ENCODE results near the gene KIAA0825. TPM values are rescaled to one million over a fixed set of nuclear protein-coding genes. Genes with fewer than 3 reads are reported as not detected.

Gene KIAA0825
- polyA plus RNA-seq, 3 donors = 0.56 to 1.3 (median 0.89) TPM

DNA sequence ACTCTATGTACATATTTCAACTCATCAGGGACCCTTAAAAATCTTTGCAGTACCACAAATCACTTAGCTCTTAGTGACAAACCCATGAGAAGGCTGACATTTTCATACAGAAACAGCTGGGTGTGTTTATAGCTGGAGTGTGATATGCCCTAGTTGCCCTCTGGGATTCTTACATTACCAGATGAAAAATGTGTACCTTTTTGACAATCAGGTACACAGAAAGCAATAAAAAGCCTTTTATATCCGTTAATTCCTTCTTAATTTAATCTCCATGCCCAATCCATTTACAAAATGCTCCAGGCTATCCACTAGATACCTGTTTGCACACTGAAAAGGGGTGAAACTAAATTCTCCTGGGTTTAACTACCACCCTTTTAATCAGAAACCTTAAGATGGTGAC lies 222.9 kb downstream of the KIAA0825 start:
- intact Hi-C loops (cut with micrococcal nuclease) = no loop called here
- no peaks in the 10 kb centered on the region for H3K79me2 ChIP-seq (ENCODE audit: insufficient read depth, low read length)
- no peak overlapping the region for H3K27ac ChIP-seq (ENCODE audit: low read depth in 1 of 2, low read length in 2 of 2)
- no peaks in the 10 kb centered on the region for H3K4me1 ChIP-seq (ENCODE audit: control insufficient read depth in 1 of 2, insufficient read depth in 2 of 2, low read length in 2 of 2)
- Mint-ChIP-seq H3K27ac (no peak overlapping the region), H3K36me3 (no peaks in the 10 kb centered on the region), H3K4me1 (no peaks in the 10 kb centered on the region), H3K27me3 (ENCODE audit: low read depth in 3 of 3) (no peaks in the 10 kb centered on the region), H3K9me3 (peaks cover 0 to 4% (median 2%) of the 10 kb centered on the region in 7 donors), H3K4me3 (no peak overlapping the region)
- no peak overlapping the region for H3K4me2 ChIP-seq (replicated peaks; ENCODE audit: extremely low read depth, low read length, poor library complexity, severe bottlenecking)
- no peak for DNase-seq
- TF ChIP-seq, protein P1, sequence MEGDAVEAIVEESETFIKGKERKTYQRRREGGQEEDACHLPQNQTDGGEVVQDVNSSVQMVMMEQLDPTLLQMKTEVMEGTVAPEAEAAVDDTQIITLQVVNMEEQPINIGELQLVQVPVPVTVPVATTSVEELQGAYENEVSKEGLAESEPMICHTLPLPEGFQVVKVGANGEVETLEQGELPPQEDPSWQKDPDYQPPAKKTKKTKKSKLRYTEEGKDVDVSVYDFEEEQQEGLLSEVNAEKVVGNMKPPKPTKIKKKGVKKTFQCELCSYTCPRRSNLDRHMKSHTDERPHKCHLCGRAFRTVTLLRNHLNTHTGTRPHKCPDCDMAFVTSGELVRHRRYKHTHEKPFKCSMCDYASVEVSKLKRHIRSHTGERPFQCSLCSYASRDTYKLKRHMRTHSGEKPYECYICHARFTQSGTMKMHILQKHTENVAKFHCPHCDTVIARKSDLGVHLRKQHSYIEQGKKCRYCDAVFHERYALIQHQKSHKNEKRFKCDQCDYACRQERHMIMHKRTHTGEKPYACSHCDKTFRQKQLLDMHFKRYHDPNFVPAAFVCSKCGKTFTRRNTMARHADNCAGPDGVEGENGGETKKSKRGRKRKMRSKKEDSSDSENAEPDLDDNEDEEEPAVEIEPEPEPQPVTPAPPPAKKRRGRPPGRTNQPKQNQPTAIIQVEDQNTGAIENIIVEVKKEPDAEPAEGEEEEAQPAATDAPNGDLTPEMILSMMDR (IDR thresholded peaks at IDR 0.05) = no peak
- H3K9me3 ChIP-seq (replicated peaks in 1 of 2; ENCODE audit: control insufficient read depth in 1 of 2, insufficient read depth in 1 of 2, low read length in 2 of 2) = no peaks in the 10 kb centered on the region
- H3K36me3 ChIP-seq (replicated peaks in 1 of 2; ENCODE audit: control insufficient read depth in 1 of 2, insufficient read depth in 2 of 2, low read length in 2 of 2) = no peaks in the 10 kb centered on the region
- WGBS (ENCODE audit: insufficient coverage) = no CpG with 5 or more reads among the region's 1 CpG
- no peaks in the 10 kb centered on the region for H3K27me3 ChIP-seq (ENCODE audit: control insufficient read depth in 2 of 2, insufficient read depth in 2 of 2, low read length in 2 of 2)
- no peak overlapping the region for H3K4me3 ChIP-seq (replicated peaks in 1 of 3; ENCODE audit: low read depth in 2 of 3, low read length in 3 of 3)
- H4K20me1 ChIP-seq (ENCODE audit: insufficient read depth, low read length) = no peaks in the 10 kb centered on the region
- no peak overlapping the region for H3K9ac ChIP-seq (ENCODE audit: insufficient read depth, low read length, poor library complexity, severe bottlenecking)
- no peak overlapping the region for H2AFZ ChIP-seq (ENCODE audit: insufficient read depth, low read depth, low read length, poor library complexity, severe bottlenecking)

DNA sequence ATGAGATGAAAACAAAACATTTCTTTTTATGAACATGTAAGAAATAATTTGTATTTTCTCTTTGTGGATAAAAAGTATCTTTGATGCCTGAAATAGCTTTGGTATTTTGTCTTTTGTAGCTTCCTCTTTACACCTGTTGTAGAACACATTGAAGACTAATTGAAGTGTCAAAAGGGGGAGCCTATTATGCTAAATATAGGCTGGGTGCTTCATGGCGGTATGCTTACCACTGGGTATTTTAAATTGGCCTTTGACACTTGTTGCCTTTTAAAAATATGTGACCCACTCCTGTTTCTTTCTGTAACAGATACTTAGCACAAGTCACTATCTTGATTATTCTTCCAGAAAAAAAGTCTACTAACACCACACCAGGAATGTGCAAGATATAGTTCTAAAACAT lies 226.4 kb downstream of the KIAA0825 start:
- H3K9me3 ChIP-seq (replicated peaks in 1 of 2; ENCODE audit: control insufficient read depth in 1 of 2, insufficient read depth in 1 of 2, low read length in 2 of 2) = no peaks in the 10 kb centered on the region
- no peaks in the 10 kb centered on the region for H3K79me2 ChIP-seq (ENCODE audit: insufficient read depth, low read length)
- H4K20me1 ChIP-seq (ENCODE audit: insufficient read depth, low read length) = no peaks in the 10 kb centered on the region
- Mint-ChIP-seq H3K4me1 (no peaks in the 10 kb centered on the region), H3K4me3 (no peak overlapping the region), H3K27me3 (ENCODE audit: low read depth in 3 of 3) (peaks cover 0 to 1% (median 0%) of the 10 kb centered on the region in 3 donors), H3K36me3 (no peaks in the 10 kb centered on the region), H3K9me3 (peaks cover 0 to 2% (median 0%) of the 10 kb centered on the region in 7 donors), H3K27ac (no peak overlapping the region)
- no CpG with 5 or more reads among the region's 1 CpG for WGBS (ENCODE audit: insufficient coverage)
- intact Hi-C loops (cut with micrococcal nuclease) = no loop called here
- no peak overlapping the region for H2AFZ ChIP-seq (ENCODE audit: insufficient read depth, low read depth, low read length, poor library complexity, severe bottlenecking)
- H3K27ac ChIP-seq (ENCODE audit: low read depth in 1 of 2, low read length in 2 of 2) = no peak overlapping the region
- TF ChIP-seq, protein P1 (IDR thresholded peaks at IDR 0.05) = no peak
- H3K27me3 ChIP-seq (ENCODE audit: control insufficient read depth in 2 of 2, insufficient read depth in 2 of 2, low read length in 2 of 2) = no peaks in the 10 kb centered on the region
- no peaks in the 10 kb centered on the region for H3K4me1 ChIP-seq (ENCODE audit: control insufficient read depth in 1 of 2, insufficient read depth in 2 of 2, low read length in 2 of 2)
- H3K9ac ChIP-seq (ENCODE audit: insufficient read depth, low read length, poor library complexity, severe bottlenecking) = no peak overlapping the region
- no peak overlapping the region for H3K4me3 ChIP-seq (replicated peaks in 1 of 3; ENCODE audit: low read depth in 2 of 3, low read length in 3 of 3)
- H3K4me2 ChIP-seq (replicated peaks; ENCODE audit: extremely low read depth, low read length, poor library complexity, severe bottlenecking) = no peak overlapping the region
- H3K36me3 ChIP-seq (replicated peaks in 1 of 2; ENCODE audit: control insufficient read depth in 1 of 2, insufficient read depth in 2 of 2, low read length in 2 of 2) = no peaks in the 10 kb centered on the region
- DNase-seq = no peak

Measured in CD14-positive monocyte (primary cell).